Renal pelvis (tissue), 4 donors: ENCODE measurements around the gene LSMEM2. TPM values are rescaled to one million over a fixed set of nuclear protein-coding genes. Genes with fewer than 3 reads are reported as not detected.
"Not testable (repeated sequence)": the region's sequence is repeated elsewhere in the genome, so short reads cannot be mapped to it uniquely, and the experiment has no call there.

Experiments used
- DNase-seq: peaks from one replicate; pipeline ENCODE4 v3.0.0-alpha.2; 2013
- polyA plus RNA-seq, 3 donors: library from polyadenylated mRNA; unstranded; fragments of 120-200 nt; gene quantifications; one replicate each; pipeline ENCODE4 v1.2.1, GENCODE V29; 2013; ENCODE audit not compliant: insufficient read length in 3 of 3

LSMEM2 gene
- polyA plus RNA-seq, 3 donors: 0.31 to 1.5 (median 0.69) TPM

DNA sequence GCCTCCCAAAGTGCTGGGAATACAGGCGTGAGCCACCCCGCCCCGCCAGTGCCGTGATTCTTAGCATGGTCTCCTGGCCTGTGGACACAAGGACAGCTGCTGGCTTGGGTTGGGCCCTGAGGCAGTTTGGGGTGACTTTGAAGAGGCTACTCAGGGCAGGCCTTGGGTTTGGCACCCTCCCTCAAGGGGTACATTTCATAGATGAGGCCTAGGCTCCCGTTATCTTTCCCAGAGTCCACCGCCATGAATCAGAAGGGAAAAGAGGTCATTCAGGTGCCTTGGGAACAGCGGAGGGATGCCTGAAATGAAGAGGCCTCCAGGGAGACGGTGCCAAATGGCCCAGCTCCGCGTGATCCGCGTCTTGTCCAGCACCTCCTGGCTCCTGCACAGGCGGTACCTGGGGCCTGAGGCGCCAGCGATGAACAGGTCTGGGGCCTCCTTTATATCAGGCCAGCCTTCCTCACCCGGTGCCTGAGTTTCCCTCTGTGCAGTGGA is 33.6 kb upstream of the LSMEM2 start:
- no peak for DNase-seq

DNA sequence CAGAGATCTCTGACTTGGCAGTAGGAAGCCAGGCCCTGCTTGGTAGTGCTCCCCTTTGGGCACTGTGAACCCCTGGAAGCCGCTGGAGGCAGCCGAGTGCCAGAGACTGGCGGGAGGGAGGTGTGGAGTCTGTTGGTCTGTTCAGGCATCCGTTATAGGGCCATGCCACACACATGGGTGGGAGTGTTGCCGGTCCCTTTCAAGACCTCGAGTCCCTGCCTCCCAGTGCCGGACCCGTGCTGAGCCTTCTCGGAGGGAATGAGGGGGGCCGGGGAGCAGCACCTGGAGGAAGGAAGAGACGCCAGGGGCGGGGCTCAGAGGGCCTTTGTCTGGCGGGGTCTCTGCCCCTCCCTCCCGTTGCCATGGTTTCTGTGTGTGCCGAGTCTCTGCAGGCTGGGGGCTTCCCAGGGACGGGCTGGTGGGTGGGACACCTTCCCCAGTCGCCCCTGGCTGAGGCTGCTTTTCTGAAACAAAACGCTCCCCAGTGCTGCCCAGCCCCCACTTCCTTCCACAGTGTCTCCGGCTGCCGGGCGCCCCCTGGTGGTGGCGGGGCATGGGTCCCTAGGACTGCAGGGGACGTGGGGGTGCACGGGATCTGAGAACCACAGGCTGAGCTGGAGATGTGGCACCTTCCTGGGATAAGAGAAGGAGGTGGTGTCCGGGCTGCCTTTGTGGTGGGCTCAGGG is 32.9 kb upstream of the LSMEM2 start:
- DNase-seq: peak; percentile 94

DNA sequence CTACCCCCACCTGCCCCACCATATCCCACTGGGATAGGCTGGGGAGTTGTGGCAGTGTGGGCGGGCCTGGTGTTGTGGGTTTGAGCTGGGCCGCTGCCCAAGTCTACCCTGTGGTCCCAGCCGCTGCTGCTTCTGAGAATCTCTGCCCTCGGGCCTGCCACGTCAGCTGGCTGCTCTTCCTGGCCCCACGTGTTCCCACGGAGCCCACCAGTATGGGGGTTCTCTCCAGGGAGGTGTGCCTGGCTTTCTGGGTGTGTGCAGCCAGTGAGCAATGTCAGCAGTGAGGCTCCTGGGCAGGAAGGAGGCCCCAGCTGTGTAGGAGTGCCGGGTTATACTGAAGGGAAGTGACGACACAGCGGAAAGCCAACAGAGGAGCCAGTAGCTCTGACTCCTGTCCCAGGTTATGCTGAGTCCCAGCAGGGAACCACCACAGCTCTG is 32.4 kb upstream of the LSMEM2 start:
- DNase-seq: no peak

DNA sequence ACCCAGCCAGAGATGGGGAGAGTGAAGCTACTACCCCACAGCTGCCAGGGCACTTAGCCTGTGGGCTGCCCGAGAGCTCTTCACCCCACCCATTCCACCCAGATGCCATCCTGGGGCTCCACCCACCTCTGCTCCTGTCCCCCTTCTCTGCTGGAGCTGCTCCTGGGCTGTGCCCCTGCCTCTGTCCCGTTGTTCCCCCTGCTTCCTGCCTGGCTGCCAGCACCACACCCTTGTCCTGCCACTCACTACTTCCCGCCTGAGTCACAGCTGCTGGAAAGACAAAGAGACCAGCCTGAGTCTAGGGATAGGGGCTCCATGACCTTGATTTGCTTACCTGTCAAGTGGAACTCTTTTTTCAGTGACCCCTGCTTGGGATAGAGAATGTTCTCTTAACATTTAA is 30.5 kb upstream of the LSMEM2 start:
- no peak for DNase-seq

DNA sequence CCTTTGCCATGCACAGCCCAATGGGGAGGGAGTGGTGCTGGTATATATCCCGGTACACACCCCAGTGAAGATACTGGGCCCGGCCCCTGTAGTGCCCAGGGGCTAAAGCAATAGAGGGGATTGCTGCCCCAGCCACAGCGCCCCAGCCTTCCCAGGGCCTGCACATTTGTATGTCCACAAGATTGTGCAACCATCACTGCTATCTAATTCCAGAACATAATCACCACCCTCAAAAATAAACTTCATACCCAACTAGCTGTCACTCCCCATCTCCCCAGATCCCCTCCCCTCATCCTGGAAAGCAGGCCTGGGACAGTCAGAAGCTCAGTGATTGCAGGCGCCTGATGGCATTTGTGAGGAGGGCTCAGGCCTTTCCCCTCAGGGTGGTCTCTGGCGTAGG is 29.4 kb upstream of the LSMEM2 start:
- no peak for DNase-seq

DNA sequence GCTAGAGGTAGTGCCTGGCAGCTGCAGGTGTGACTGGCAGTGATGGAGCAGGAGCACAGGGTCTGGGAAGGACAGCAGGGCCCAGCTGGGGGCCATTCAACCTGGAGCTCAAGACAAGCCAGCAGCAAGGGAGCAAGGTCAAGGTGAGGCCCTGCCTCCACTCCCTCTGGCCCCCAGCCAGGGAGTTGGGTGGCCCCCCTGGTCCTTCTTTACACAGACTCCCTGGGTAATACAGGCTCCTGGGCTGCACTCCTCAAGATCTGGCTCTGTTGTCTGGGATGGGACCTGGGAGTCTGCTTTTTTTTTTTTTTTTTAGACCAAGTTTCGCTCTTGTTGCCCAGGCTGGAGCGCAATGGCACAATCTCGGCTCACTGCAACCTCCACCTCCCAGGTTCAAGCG is 28.4 kb upstream of the LSMEM2 start:
- DNase-seq: no peak

DNA sequence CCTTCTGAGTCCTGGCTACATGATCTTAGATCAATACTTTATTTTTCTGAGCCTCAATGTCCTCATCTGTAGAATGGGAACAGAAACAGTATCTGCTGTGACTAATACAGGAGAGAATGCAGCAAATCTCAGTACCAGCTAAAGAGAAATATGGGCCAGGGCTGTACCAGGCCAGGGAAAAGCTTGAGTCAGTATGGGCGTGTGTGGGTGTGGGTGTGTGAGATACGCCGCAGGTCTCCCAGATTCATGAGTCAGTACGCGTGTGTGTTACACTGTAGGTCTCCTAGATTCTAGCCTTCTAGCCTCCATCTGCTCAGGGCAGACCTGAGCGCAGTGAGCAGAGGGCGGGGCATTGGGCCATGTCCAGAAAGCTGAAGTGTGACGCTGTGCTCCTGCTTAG is 27.7 kb upstream of the LSMEM2 start:
- DNase-seq: no peak

DNA sequence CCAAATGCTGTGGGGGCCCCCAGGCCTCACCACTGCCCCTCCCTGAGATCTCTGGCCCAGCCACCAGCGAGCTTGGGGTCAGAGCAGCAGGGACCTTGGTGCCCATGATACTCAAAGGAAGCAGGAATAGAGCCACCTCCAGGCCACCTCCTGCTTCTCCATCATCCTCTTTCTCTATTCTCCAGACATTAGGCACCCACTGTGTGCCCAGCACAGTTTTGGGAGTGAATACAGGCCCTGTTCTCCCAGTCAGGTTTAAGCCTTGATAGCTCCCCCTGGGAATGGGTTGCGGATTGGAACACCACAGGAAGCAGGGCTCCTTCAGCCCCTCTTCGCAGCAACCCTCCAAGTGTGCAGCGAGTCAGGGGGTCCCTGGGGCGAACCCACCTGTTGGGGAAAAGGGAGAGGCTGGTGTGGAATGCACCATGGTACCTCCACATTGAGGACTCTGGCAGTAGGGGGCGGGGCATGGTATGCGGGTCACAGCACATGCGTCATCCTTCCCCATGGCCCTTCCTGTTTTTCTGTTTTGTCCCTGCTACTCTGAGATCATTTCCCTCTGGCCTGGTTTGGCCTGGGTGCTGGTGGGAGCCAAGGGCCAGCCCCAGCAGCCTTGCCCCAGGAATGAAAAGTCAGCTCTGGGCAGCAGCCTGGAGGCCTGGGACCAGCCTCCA is 24.2 kb upstream of the LSMEM2 start:
- DNase-seq: no peak

DNA sequence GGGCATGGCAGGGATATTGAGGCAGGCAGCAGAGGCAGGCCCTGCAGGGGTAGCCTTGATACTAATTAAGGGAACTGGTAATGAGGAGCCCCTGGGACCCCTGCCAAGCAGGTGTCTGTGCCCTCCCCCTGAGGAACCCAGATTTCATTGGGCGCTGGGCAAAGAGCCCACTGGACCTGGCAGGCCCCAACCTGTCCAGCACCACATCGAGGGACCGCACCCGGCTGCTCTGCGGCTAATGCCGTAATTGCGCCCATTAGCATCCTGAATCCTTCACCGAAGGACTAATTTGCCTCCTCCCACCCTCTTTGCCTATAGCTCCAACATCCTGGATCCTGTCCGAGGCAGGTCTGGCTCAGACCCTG is 23.7 kb upstream of the LSMEM2 start:
- DNase-seq: no peak

DNA sequence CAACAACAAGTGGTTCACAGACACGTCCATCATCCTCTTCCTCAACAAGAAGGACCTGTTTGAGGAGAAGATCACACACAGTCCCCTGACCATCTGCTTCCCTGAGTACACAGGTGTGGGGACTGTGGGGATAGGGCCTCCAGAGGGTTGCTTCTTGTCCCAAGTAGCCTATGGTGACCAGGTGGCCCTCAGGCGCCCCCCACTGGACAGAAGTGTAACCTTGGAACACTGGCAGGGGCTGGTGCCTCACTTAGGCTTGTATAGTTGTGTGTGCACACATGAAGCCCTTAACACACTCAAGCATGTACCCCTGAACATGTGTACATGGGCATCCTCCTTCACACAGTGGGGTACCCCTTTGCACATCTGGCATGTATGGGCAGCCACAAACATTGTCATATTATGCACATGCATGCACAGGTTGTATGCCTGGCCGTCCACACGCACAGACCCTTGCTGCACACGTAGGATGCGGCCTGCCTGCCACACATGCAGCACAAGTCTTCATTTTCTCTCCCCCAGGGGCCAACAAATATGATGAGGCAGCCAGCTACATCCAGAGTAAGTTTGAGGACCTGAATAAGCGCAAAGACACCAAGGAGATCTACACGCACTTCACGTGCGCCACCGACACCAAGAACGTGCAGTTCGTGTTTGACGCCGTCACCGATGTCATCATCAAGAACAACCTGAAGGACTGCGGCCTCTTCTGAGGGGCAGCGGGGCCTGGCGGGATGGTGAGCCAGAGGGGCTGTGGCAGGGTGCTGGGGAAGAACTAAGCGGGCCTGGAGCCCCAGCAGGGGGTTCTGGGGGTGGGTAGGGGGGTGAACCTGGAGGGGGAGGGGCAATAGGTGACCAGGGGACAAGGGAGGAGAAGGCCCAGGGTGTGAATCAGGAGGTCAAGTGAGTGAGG is 21.7 kb upstream of the LSMEM2 start:
- no peak for DNase-seq

DNA sequence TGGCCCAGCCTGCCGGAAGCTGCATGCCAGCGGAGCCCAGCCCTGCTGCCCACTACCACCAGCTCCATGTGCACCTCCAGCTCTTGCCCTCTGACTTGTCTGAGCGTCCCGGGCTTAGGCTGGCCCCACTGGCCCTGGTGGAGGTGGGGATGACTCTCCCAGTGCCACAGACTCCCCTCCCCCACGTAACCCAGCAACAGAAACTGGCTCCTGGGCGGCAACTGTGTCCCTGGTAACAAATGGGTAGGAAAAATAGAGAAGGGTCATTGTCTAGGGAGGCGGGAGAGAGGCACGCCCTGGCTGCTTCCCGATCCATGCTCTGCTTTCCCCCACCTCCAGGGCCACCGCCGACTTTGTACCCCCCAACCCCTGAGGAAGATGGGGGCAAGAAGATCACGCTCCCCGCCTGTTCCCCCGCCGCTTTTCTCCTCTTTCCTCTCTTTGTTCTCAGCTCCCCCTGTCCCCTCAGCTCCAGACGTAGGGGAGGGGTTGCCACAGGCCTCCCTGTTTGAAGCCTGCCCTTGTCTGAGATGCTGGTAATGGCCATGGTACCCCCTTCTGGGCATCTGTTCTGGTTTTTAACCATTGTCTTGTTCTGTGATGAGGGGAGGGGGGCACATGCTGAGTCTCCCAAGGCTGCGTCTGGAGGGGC is 20.7 kb upstream of the LSMEM2 start:
- no peak for DNase-seq

DNA sequence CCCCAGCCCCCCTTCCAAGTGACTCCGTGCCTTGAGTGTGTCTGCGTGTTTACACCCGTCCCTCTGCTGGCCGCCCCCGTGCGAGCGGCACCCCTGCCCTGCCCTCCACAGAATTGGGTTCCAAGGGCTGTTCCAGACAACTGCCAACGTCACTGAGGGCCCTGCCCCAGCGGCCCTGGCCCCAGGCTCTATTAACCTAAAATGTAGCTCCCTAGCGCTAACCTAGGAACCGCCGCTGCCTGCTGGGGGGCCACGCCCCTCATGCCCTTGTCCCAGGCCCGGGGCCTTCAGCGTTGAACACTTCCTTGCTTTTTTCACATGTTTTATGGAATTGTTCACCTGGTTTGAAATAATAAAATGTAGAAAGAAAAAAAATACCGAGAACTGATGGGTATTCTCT is 19.9 kb upstream of the LSMEM2 start:
- DNase-seq: no peak

DNA sequence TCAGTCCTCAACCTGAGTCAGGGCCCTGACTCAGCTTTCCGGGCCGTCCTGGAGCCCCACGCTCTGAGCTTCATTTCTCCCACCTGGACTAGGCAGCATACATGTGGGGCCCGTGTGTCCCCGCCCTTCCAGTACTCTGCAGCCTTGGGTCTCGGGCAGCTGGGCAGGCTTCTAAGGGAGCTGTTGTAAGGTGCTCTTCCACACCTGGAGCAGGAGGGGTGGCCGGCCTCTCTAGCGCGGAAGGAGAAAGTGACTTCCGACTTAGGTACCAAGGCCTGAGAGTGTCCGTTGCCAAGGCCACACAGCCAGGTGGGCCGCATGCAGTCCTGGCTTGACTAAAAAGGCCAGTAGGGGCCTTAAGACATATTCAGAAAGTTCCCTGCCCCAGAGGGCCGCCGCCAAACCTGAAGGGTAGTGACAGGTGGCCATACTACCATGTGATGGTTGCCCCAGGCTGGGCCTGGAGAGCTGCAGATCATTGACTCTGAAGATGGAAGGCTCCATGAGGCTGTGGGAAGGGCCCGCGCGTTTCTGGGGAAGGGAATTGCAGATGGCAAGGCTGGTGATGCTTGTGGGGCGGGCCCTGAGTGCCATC is 19.4 kb upstream of the LSMEM2 start:
- no peak for DNase-seq

DNA sequence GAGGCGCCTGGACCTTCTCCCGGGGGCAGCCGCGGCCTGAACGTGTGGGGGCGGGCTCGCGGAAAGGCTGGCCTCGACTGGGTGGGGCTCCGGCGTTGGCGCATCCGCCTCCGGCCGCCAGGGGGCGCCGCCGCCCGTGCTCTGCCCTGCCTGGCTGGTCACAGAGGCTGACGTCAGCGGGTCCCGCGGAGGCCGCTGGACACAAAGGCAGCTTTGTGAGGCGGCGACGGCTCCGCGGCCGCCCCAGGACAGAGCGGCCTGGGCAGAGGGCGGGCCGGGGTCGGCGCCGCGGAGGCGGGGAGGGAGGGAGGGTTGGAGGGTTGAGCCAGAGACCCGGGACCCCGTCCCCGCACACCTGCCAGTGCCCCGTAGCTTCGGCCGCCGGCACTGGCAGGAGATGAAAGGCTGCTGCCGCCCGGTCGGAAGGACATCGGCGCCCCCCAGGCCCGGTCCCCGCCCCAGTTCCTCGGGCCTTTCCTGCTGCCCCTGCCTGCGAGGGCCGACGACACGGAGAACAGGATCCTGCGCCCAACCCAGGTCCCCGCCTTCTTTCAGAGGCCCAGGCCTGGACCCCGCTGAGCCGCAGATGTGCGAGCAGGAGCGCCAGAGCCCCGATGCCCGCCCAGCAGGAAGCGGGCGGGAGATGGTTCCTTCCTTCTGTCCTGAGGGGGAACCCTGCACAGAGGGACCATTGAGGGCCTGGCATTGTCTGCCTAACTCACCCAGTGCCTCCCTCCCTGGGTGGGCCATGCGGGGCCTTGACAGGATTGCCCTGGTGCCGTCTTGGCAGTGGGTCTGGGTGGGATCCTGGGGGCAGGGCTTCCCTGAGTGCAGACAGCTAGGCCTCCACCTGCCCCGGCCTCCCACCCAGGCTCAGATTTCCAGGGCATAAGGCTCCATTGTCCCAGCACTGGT is 18.6 kb upstream of the LSMEM2 start:
- peak; percentile 92 for DNase-seq

DNA sequence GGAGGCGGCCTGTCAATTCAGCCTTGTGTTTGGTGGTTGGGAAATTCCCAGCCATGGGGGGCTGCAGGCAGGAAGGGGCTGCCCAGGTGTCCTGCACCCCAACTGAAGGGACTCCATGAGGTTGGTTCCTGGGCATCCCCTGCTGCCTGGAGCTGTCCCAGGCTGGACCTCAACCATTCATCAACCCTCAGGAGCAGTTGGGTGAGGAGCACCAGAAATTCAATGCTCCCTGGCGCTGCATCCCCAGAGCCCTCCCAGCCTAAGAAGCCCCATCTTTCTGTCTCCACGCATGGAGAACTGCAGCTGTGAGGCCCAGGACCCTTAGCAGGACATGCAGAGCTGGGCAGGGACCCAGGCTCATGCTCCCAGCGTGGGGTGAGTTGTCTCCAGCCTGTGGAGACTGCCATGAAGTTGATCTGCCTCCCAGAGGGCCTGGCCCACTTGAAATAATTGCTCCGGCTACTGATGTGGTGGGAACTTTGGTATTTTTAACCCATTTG is 17.9 kb upstream of the LSMEM2 start:
- no peak for DNase-seq

DNA sequence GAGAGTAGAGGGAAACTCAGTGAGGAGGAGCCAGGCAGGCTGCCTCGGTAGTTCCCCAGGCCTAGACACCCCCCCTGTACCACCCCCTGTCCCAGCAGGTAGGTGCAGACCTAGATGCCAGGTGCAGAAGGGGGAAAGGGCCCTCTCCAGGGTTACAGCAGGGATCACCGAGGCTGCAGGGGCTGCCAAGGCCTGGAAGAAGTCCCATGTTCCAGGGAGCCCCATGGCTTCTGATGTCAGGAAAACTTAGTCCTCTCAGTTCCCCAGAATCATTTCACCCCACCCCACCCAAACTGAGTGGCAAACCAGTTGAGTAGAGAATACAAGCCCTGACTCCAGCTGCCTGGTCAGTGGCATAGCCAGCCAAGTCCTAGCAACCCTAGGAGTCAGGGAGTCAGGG is 17.4 kb upstream of the LSMEM2 start:
- DNase-seq: no peak

DNA sequence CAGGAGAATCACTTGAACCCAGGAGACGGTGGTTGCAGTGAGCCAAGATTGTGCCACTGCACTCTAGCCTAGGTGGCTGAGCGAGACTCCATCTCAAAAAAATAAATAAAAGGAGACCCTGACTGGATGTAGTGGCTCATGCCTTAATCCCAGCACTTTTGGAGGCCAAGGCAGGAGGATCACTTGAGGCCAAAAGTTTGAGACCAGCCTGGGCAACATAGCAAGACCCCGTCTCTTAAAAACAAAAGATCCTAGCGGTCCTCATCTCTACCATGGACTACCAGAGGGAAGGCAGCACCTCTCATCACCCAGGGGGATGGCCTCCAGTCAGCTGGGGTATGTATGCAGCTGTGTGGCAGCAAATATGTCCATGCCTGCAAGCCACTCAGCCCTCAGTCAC is 16.7 kb upstream of the LSMEM2 start:
- not testable (repeated sequence) for DNase-seq

DNA sequence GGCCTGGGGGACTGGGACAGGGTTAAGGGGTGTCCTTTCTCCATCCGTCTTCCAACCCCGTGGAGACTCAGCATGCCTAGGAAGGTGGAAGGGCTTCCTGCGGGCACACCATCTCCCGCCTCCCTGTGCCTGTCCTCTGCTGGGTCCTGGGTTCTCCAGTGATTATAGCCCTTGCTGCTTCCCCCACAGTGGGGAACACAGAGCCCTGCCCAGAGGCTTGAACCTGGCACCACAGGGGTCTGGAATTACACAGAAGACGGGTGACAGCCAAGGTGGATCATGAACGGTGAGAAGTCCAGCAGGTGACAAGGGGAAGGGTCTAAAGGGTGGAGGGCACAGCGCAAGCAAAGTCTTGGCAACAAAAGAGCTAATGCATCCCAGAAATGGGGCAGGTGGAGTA is 16.1 kb upstream of the LSMEM2 start:
- no peak for DNase-seq

DNA sequence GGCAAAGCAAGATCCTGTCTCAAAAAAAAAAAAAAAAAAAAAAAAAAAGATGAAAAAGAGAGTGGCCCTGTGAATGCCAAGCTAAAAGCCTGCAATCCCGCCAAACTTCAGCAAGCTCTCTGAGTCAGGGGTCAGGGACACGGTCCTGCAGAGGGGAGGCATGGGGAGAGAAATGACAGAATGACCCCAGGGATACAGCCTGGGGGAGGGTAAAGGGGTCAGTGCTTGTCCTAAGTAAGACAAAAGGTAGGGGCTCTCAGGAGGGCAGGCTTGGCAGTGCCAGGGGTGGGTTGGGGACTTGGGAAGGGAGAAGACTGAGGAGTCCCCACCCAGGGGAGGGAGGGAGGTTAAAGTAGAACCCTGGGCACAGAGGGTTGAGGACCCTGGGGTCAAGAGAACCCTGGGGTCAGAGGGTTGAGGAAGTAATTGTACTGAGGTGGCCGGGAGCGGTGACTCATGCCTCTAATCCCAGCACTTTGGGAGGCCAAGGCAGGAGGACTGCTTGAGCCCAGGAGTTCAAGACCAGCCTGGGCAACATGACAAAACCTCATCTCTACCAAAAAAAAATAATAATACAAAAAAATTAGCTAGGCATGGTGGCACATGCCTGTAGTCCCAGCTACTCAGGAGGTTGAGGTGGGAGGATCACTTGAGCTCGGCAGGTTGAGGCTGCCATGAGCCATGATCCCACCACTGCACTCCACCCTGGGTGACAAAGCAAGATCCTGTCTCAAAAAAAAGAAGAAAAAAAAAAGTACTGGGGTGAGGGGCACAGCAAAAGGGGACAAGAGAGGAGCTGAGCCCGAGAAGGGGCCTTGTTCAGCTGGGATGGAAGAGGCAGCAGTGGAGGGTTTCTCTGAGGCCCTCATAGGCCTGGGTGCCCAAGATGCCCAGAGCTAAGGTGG is 15.2 kb upstream of the LSMEM2 start:
- DNase-seq: no peak
